Measurements from ENCODE around the gene CYTH2. TPM values are rescaled to one million over a fixed set of nuclear protein-coding genes. Genes with fewer than 3 reads are reported as not detected.

The CYTH2 gene
- total RNA-seq, 1 donor from 2014 or later = 50.3 TPM

- no peak overlapping the region for H3K4me3 Mint-ChIP-seq
- no peak overlapping the region for H3K27ac Mint-ChIP-seq
Measured at GRCh38 chr19:48529156-48529555, 60.0 kb downstream of the CYTH2 start.

GRCh38 chr19:48530066-48530720 is 61.0 kb downstream of the CYTH2 start:
- DNase-seq (ENCODE audit: low spot score) = no peak
- H3K27ac Mint-ChIP-seq = no peak overlapping the region
- H3K4me3 ChIP-seq = no peak overlapping the region

More at GRCh38 chr19:48529156-48529555, 60.0 kb downstream of the CYTH2 start:
- Histone ChIP-seq H3K27me3 (no peaks in the 10 kb centered on the region), H3K9ac (no peak overlapping the region), H3K4me3 (no peak overlapping the region), H3K9me3 (ENCODE audit: low read depth) (peaks cover 6% of the 10 kb centered on the region), H3K4me1 (no peaks in the 10 kb centered on the region), H3K27ac (no peak overlapping the region), H3F3A (ENCODE audit: low read depth) (no peaks in the 10 kb centered on the region), H3K36me3 (no peaks in the 10 kb centered on the region), H3K4me2 (no peak overlapping the region), H4K20me1 (ENCODE audit: low read depth) (no peaks in the 10 kb centered on the region), H3K79me2 (ENCODE audit: low read depth) (no peaks in the 10 kb centered on the region), H2AFZ (replicated peaks) (no peak overlapping the region)
- Mint-ChIP-seq H3K36me3 (no peaks in the 10 kb centered on the region), H3K4me1 (peaks cover 3% of the 10 kb centered on the region), H3K27me3 (ENCODE audit: insufficient read depth, low read depth) (peaks cover 16% of the 10 kb centered on the region), H3K9me3 (peaks cover 28% of the 10 kb centered on the region)
- DNase-seq (ENCODE audit: low spot score) = no peak
- TF ChIP-seq EZH2phosphoT487 (IDR thresholded peaks at IDR 0.05) = no peak
- TF ChIP-seq CTCF (IDR thresholded peaks at IDR 0.05) = no peak
- no peak for TF ChIP-seq EZH2 (IDR thresholded peaks at IDR 0.05)

GRCh38 chr19:48530770-48531169 is 61.6 kb downstream of the CYTH2 start:
- Mint-ChIP-seq H3K27ac (no peak overlapping the region), H3K9me3 (peaks cover 21% of the 10 kb centered on the region), H3K27me3 (ENCODE audit: insufficient read depth, low read depth) (peaks cover 10% of the 10 kb centered on the region), H3K4me1 (peaks cover 3% of the 10 kb centered on the region), H3K4me3 (no peak overlapping the region), H3K36me3 (no peaks in the 10 kb centered on the region)
- Histone ChIP-seq H3K9me3 (ENCODE audit: low read depth) (peaks cover 6% of the 10 kb centered on the region), H3K36me3 (no peaks in the 10 kb centered on the region), H3K4me3 (no peak overlapping the region), H3K79me2 (ENCODE audit: low read depth) (no peaks in the 10 kb centered on the region), H3K27ac (no peak overlapping the region), H3K9ac (no peak overlapping the region), H3K4me1 (no peaks in the 10 kb centered on the region), H2AFZ (replicated peaks) (peak overlapping the region; percentile 94), H3K27me3 (no peaks in the 10 kb centered on the region), H3F3A (ENCODE audit: low read depth) (no peaks in the 10 kb centered on the region), H3K4me2 (no peak overlapping the region), H4K20me1 (ENCODE audit: low read depth) (no peaks in the 10 kb centered on the region)
- TF ChIP-seq EZH2phosphoT487 (IDR thresholded peaks at IDR 0.05) (no peak), CTCF (IDR thresholded peaks at IDR 0.05) (no peak), EZH2 (IDR thresholded peaks at IDR 0.05) (no peak)
- no peak for DNase-seq (ENCODE audit: low spot score)

More at GRCh38 chr19:48530066-48530720, 61.0 kb downstream of the CYTH2 start:
- Histone ChIP-seq H2AFZ (replicated peaks) (peak overlapping the region; percentile 94), H3K9me3 (ENCODE audit: low read depth) (peaks cover 6% of the 10 kb centered on the region), H3K27ac (no peak overlapping the region), H3K4me2 (no peak overlapping the region), H3K36me3 (no peaks in the 10 kb centered on the region), H4K20me1 (ENCODE audit: low read depth) (no peaks in the 10 kb centered on the region), H3F3A (ENCODE audit: low read depth) (no peaks in the 10 kb centered on the region), H3K4me1 (no peaks in the 10 kb centered on the region), H3K27me3 (no peaks in the 10 kb centered on the region), H3K9ac (no peak overlapping the region), H3K79me2 (ENCODE audit: low read depth) (no peaks in the 10 kb centered on the region)
- peaks cover 21% of the 10 kb centered on the region for H3K9me3 Mint-ChIP-seq
- no peaks in the 10 kb centered on the region for H3K36me3 Mint-ChIP-seq
- peaks cover 3% of the 10 kb centered on the region for H3K4me1 Mint-ChIP-seq
- H3K27me3 Mint-ChIP-seq (ENCODE audit: insufficient read depth, low read depth) = peaks cover 10% of the 10 kb centered on the region
- TF ChIP-seq CTCF (IDR thresholded peaks at IDR 0.05) (no peak), EZH2 (IDR thresholded peaks at IDR 0.05) (no peak), EZH2phosphoT487 (IDR thresholded peaks at IDR 0.05) (no peak)
- no peak overlapping the region for H3K4me3 Mint-ChIP-seq

Other genes with a start within 250 kb of the CYTH2 start
- 46.6 and 59.7 TPM in 2 replicates for gene CARD8, start 213.5 kb upstream of the CYTH2 start, total RNA-seq (ENCODE audit: low replicate concordance)
- 5.4 and 6.0 TPM in 2 replicates for gene ZNF114, start 199.3 kb upstream of the CYTH2 start, total RNA-seq (ENCODE audit: low replicate concordance)
- 1.2 and 10.7 TPM in 2 replicates for gene EMP3, start 143.8 kb upstream of the CYTH2 start, total RNA-seq (ENCODE audit: low replicate concordance)
- gene TMEM143, start 105.4 kb upstream of the CYTH2 start, total RNA-seq (ENCODE audit: low replicate concordance) = 3.1 and 9.4 TPM in 2 replicates
- not detected in 2 replicates for gene SYNGR4, start 105.0 kb upstream of the CYTH2 start, total RNA-seq (ENCODE audit: low replicate concordance)
- 106 and 161 TPM in 2 replicates for gene KDELR1, start 77.8 kb upstream of the CYTH2 start, total RNA-seq (ENCODE audit: low replicate concordance)
- gene GRIN2D, start 75.7 kb upstream of the CYTH2 start, total RNA-seq (ENCODE audit: low replicate concordance) = 0.28 and 0.45 TPM in 2 replicates
- gene GRWD1, start 23.4 kb upstream of the CYTH2 start, total RNA-seq (ENCODE audit: low replicate concordance) = 10.6 and 31.5 TPM in 2 replicates
- 0.69 and 0.74 TPM in 2 replicates for gene KCNJ14, start 13.8 kb upstream of the CYTH2 start, total RNA-seq (ENCODE audit: low replicate concordance)
- gene LMTK3, start 42.5 kb downstream of the CYTH2 start, total RNA-seq (ENCODE audit: low replicate concordance) = 0.02 and 3.5 TPM in 2 replicates
- gene SULT2B1, start 82.8 kb downstream of the CYTH2 start, total RNA-seq (ENCODE audit: low replicate concordance) = 1.6 TPM in 1 of 2 replicates, not detected in the other
- gene SPACA4, start 137.4 kb downstream of the CYTH2 start, total RNA-seq (ENCODE audit: low replicate concordance) = not detected in 2 replicates
- 0.06 and 2.6 TPM in 2 replicates for gene FAM83E, start 145.7 kb downstream of the CYTH2 start, total RNA-seq (ENCODE audit: low replicate concordance)
- 1,962 and 2,391 TPM in 2 replicates for gene RPL18, start 149.8 kb downstream of the CYTH2 start, total RNA-seq (ENCODE audit: low replicate concordance)
- gene SPHK2, start 150.1 kb downstream of the CYTH2 start, total RNA-seq (ENCODE audit: low replicate concordance) = 7.2 and 46.1 TPM in 2 replicates
- gene DBP, start 168.0 kb downstream of the CYTH2 start, total RNA-seq (ENCODE audit: low replicate concordance) = 7.4 and 10.3 TPM in 2 replicates
- gene CA11, start 176.8 kb downstream of the CYTH2 start, total RNA-seq (ENCODE audit: low replicate concordance) = 12.6 and 49.8 TPM in 2 replicates
- gene NTN5, start 203.6 kb downstream of the CYTH2 start, total RNA-seq (ENCODE audit: low replicate concordance) = 0.87 TPM in 1 of 2 replicates, not detected in the other
- gene FUT2, start 226.6 kb downstream of the CYTH2 start, total RNA-seq (ENCODE audit: low replicate concordance) = 0.09 and 1.7 TPM in 2 replicates